PC-9 (cell line): ENCODE results near the gene CCDC146.

Experiments
- CTCF ChIP-seq: fragments of 200-600 bp; sonication (generic); conservative IDR thresholded peaks from 2 replicates; pipeline ENCODE4 v1.6.1; 2017; ENCODE audit warnings: mixed run types, antibody characterized with exemption, mild to moderate bottlenecking, moderate library complexity
- EZH2 ChIP-seq: fragments of 200-600 bp; sonication (generic); IDR thresholded peaks from 2 replicates; pipeline ENCODE4 v1.8.0; 2017; ENCODE audit warnings: antibody characterized with exemption, low read depth

GRCh38 chr7:77326131-77326530 is 203.7 kb downstream of the CCDC146 start:
- no peak for TF ChIP-seq EZH2
- TF ChIP-seq CTCF: no peak
